Fibroblast of skin of right biceps (primary cell): Measurements from ENCODE around the gene COL24A1.
A peak's percentile ranks its signal among the peaks of the same experiment; 100 is the strongest.

ENCODE experiments used
- DNase-seq: peaks from one replicate; pipeline ENCODE4 v3.0.0-alpha.2; 2013

COL24A1 gene

DNA sequence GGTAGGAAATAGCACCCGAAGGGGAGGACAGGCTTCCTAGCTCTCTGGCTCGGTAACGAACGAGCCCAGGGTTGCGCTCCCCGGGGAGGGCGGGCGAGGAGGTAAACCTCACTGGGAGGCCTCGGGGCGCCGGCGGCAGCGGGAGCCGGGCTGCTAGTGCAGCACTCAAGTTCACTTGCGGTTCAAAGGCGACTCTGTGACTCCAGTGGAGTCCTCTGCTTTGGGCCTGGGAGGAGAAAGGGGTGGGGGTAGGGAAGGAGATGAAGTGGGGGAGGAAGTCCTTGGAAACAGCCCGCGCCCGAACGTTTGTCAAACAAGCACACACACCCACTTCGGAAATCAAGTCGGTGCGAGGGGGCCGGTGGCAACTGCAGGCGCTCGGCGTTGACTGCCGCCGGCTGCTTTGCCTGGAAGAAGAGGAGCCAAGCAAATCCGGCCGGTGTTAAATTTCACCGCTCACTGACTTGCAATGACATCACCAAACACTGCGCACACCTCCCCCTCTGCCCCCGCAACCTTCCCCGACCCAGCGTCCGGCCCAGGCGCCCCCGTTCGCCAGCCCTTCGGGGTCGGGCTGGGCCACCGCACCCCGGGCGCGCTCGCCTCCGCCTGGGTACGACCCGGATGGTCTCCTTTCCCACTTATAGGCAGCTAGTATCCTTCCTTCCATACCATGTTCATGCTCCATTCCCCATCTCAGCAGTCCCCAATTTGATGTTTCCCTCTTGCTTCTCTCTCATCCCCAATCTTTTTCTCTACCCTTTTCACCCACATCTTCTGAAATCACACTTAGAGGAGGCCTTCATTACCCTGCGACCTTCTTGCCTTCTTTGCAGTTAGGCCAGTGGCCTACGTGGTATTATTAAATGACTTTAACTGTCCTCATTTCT, at the start of gene COL24A1:
COL24A1 (minus strand) TSS at position 207 of the 890 bp plus-strand sequence. CDS start 376 bp downstream, outside the sequence.
- DNase-seq = peak; percentile 83

DNA sequence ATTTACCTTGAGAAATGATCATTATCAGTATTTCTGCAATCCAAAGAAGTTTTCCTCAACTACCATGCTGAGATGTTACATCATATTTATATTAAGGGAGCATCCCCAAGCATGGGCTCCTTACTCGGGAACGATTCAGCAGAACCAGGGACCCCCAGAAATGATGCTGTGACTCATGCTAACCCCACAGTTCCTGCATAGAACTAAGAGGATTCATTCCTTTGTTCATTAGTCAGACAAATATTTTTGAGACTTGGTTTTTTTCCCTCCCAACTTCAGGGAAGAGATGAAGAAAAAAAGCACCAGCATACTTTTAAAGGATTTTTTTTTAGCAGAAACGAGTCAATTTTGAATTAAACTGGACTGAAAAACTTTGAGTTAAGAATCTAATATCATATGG, 49.2 kb upstream of the COL24A1 start:
- DNase-seq = peak; percentile 84

DNA sequence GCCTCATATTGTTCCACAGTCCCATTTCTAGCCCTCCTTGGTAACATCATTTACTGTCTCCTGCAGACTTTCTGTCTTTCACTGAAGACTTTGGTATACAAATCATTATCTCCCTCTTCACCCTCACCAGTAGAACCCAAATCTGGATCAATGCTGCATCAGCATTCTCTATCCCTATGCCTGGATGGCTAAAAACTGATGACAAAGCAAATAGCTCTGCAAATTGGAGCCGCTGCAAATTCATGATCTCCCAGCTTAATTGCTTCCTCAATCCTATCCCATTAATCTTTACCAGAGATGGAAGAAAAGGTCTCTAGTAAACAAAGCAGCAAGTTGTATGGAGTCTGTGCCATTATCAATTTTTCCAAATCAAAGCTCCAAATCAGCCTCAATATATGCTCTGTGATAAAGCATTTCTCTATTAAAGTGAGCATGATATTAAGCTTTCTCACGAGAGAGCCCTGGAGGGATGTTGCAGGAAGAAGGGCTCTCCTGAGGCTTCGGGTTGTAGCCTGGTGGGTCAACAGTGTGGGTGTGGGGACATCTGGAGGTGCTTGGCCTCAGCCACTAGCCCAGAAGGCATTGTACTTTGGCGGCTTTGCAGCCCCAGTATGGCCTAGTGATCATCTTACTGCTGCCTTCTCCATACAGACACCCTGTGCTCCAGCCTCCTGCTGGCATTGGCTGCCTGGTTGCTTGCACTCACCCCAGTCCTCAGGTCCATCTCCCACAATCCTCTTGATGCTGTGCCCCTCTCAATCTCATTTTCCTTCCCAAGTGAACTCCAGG, 46.2 kb upstream of the COL24A1 start:
- DNase-seq = no peak

DNA sequence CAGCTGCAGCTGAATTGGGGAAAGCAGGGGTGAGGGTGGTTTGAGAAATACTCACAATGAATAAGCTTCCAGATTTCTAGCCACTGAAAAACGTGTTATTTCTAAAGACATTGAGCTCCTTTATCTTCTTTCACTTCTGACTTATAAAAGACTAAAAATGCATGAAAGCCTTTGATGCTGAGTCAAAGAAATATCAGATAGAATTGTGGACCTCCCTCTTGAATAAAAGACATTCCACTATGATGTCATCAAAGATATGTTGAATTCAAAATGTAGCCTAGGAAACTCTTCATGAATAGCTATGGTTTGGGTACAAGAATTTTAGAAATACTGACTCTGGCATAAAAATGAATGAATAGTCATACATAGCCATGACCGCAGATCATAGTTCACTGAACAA, 44.7 kb upstream of the COL24A1 start:
- peak; percentile 51 for DNase-seq

DNA sequence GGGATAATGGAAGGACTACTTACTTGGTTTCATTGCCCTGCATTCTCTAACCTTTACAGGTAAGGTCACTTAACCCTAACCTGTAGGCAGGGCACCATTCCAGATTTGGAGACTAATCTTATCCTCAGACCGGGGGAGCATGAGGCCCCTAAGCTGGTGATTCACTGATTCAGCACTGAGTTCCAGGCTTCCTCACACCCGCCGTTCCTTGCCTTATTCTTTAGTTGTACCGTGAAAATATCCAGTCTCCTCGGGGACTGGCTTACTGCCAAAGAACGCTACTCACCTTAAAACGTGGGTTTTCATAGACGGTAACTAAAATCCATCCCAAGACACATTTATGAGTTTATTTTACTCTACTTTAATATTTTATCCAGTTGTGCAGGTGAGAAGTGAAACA, 44.3 kb upstream of the COL24A1 start:
- no peak for DNase-seq

DNA sequence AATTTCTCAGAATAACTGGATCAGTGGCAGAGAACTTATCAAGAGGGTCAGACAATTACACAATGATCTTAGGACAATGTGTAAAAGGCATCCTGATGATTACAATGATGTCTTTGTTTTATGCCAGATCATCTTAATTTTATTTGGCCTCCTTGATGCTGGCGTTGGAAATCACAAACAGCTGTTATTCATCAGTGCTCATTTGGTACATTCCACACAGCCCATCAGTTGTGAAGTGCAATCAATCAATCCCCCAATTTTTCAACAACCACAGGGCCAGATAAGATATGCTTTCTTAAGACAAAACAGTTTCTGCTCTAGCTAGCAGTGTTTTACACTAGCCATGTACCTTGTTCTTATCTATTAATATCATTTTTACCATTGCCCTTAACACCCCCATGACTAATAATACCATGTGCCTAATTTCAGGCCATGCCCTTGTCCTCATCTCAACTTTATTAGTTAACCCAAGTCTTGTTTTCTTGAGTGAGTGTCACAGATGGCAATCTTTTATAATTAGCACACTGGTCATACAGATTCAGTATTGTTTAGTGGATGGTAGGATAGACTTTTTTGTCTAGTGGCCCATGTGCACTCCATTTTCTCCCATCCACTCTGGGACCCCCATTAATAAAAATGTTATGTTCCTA, 40.8 kb upstream of the COL24A1 start:
- peak; percentile 78 for DNase-seq

DNA sequence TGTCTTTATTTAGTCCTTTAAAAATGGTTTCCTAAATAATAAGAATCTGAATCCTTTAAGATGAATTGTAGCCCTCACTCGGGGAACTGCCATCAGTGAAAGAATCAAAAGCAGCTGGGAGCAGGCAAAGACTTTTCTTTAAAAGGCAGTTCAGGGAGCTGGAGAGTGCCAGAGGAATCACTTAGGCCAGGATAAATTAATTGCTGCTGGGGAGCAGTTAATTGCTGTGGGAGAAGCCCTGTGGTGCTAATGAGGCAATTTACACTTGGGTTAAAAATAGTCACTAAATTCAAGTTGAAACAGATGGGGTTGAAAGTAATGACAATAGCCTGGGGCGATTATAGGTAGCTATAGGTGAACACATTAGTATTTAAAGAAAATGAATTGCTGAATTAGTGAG, 38.7 kb upstream of the COL24A1 start:
- no peak for DNase-seq

DNA sequence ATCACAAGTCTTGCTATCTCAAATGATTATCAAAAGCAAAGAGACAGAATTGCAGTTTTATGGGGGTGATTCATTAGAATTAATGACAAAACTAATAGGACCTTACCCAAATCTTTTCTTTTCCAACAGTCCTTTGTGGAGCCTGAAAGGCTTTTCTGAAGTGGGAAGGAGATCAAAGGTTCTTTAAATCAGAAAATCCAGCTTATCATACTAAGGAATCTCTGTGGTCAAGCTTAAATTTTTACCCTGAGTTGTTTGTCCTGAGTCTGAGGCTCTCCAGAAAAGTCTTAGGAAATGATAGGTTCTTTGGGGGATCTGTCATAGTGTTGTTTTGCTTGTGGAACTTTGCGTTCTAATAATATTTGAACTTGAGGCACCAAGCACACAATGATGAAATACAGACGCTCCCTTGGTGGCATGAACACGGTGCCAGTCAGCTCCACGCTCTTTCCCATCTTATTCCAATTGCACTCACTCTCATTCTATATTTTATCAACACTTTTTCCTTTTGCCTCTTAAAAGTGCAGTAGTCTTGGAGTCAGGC, 38.0 kb upstream of the COL24A1 start:
- peak; percentile 35 for DNase-seq

DNA sequence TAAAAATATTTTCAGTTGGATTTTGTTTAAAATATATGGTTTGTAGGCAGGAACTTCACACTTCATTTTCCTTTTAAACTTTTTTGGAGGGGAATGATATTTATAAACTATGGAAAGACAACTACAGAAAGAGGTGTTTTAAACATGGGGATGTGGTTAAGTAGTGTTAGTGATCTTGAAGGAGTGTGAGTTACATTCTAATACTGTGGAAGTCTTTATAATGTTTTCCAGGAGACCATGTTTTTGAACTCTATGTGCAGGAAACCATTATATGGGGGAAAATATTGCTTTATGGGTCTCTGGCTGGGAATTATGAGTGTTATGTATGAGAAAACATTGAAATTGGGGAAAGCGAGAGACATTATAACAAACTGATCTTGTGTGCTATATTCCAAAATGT, 35.8 kb upstream of the COL24A1 start:
- no peak for DNase-seq

DNA sequence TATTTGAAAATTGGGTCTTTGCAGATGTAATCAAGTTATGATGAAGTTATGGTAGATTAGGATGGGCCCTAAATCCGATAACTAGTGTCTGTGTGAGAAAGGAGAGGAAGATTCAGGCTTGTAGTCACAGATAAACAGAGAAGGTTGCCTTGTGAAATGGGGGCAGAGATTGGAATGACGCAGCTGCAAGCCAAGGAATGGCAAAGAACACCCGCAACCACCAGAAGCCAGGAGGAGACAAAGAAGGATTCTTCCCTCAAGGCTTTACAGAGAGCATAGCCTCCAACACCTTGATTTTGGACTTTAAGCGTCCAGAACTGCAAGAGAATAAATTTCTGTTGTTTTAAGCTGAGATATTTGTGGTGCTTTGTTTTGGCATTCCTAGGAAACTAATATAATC, 35.4 kb upstream of the COL24A1 start:
- DNase-seq = no peak

DNA sequence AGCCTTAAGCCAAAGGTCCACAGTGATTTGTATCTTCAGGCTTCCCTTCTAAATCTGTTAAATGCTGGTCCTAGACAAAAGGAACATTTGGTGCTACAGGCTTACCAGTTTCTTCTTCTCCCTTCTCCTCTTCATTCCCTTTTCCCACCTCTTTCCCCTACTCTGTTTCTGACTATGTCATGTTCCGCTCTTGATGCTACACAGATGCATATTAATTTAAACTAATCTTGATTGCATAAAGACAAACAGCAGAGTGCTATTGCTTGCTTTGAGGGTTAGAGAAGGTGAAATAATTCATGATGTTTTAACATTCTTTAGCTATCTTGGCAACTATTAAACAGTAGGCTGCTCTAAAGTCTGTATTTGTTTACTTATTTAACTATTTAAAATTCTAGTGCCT, 34.3 kb upstream of the COL24A1 start:
- no peak for DNase-seq

DNA sequence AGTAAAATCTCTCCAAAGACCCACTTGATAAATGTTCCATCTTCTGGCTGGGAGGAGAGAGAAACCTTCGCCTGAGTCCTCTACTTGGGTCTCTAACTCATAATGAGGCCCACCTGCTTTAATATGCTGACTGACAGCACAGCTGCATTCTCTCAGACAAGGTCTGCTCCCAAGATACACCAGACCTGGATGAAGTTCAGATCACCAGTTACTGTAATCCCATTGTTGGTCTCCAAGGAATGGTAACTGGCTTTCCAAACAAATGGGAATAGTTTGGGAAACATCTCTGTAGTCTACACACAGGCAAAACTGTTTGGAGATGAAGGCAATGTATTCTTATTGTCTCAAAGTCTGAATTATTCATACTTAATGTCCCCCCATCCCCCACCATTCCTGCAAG, 27.9 kb upstream of the COL24A1 start:
- no peak for DNase-seq

DNA sequence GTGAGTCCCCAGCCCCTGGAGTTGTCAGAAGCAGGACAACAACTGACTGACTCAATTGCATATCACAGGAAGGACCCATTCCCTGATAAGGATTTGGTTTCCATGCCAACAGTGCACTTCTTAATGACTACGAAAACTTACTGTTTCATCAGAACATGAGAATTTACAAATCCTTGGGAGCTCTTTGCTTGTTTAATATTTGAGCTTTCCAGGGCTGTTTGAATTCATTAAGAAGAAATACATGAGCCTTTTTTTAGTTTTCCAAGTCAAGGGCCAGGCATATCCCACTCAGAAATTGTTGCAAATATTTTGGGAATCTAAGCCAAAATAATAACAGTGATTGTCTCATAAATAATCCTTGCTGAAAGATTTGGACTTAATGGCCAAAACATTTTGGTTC, 27.2 kb upstream of the COL24A1 start:
- DNase-seq = no peak

DNA sequence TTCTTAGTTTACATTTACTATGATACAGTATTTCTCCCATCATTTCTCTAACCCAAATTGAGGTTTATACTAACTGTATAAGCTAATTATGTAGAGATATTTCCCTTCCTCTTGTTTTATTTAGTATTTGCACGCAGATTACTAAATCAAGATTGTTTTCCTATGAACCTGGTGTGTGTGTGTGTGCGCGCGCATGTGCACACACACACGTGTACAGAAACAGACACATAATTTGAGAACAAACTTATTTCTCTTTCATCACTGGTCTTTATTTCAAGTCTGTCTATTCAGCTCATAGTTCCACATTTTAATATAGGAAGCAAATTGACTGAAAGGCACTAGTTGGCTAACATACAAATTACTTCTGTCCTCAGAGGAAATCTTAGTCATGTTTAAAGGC, 19.7 kb upstream of the COL24A1 start:
- DNase-seq = no peak

DNA sequence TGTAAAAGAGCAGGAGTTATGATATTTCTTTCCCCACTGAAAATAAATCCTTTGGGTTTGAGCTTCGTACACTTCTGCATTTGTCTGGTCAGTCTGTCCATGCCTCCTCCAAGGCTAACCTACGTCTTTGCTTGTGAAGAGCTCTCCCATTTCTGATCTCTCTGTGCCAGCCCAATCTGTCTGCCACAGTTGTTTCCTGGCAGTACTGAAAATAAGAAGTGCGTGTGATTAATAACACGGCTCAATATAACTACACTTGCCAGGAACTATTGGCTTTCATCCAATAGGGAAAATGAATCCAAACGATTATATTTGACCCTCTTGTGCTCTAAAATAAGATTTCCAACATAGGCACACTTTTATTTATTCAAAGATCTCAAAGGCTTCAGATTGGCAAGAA, 19.2 kb upstream of the COL24A1 start:
- DNase-seq = no peak

DNA sequence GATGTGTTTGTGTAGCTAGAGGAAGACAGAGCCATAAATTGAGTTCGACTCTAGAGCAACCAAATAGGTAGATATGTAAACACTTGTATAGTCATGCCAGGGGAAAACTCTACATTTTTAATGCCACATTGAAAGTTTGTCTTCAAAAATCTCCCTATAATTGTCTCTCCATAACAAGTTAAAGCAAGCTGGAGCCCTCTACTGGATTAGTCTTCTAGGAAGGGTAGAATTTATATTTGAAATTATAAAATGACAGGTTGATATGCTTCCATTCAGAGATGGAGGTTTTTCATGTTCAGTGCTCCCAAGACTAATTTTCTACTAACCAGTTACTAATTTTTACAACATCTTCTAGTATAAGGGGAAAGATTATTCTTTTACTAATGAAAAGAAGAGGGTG, 13.1 kb upstream of the COL24A1 start:
- no peak for DNase-seq

DNA sequence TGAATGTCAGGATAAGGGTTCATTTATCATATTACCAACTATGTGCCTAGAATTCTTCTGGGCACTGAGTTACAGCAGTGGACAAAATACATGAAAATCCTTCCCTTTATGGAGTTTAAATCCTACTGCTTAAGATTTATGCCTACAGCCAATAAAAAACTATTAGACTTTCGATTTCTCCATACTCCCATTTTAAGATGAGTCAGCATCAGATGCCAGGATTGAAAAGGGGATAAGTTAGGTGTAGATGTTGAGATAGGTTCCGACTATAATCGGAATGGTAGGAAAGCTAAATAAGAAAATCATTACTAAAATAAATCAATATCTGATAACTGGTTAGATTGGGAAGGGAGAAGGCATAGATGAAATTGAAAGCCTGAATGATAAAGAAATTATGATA, 3.2 kb upstream of the COL24A1 start:
- no peak for DNase-seq

DNA sequence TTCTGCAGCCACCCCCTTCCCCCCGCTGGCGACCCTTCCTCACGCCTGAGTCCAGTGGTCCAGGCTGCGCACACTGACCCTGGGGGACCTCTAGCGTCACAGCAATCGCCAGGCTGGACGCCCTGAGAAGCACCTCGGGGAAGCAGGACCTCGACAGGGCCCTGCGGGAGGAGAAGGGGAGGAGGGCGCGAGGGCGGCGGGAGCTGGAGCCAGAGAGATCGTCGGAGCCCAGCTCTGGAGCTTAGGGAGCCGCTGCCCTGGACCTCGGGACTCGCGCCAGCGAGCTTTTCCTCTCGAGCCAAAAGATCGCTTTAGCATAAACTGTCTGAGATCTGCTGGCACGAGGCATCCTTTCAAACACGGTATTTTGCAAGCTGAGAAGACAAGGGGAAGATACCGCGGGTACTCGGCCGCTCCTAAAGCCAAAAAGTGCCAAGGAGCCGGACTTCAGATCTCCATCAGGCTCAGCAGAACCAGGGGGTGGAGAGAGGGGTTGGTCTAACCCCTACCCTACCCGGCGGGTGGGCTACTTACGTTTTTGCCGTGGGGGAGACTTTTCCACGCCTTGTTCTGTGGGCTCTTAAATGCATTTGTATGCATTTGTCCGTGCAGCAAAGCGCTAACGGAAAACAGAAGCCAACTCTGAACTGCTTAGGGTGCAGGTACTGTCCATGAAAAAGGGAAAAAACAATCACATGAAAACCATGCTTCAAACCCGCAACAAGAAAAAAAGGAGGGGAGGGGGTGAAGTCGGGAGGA, 586 bp downstream of the COL24A1 start:
- peak; percentile 53 for DNase-seq

DNA sequence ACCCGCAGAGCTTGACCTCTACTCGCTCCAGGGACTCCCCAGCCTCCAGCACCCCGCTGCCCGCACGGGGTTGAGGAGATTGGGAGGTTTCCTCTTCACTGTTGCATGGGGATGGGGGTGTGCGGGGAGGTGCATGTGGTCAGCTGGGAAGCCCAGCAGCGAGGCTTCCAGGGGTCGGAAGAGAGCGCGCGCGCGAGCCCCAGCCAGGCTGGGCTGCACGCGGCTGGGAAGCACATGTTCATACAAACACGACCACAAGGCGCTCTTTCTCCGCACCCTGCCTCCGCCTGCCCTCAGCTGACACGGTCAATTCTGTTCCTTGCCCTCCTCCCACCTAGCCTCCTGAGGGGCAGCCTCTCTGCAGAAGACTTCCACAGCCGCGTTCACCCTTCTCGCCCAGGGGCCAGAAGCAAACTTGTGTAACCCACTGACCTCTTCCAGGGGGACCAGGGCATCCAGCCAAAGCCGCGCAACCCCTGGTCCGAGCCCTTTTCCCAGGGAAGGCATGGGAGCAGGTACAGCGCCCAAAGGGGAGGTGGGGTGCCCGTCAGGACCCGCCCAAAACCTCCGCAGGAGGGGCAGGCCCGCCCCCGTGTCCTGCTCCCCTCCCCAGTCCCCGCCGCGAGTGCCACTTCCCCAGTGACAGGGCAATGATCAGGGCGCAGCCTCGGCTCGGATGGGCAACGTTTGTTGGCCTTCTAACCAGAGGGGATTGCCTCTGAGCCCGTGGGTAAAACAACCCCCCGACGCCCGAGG, 1.3 kb downstream of the COL24A1 start:
- peak; percentile 47 for DNase-seq

DNA sequence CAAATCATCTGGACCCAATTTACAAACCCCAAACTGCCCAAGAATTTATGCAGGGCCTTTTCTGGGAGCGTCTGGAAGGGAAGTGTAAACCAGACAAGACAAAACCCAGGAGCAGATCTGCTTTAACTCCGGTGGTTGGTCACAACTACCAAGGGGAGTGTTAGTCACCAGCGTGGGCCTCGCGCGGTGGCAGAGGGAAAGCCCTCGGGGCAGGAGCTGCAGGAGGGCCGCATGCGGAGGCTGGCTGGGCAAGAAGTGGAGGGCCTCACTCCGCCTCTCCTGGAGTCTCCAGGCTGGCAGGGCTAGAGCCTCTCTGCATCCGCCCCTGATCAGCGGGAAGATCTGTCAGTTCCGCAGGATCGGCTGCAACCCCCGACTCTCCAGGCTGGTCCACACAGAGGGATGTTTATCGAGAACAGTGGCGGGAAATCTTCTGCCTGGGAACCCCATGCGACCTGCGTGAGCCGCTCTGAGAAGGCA, 2.0 kb downstream of the COL24A1 start:
- DNase-seq = peak; percentile 90

DNA sequence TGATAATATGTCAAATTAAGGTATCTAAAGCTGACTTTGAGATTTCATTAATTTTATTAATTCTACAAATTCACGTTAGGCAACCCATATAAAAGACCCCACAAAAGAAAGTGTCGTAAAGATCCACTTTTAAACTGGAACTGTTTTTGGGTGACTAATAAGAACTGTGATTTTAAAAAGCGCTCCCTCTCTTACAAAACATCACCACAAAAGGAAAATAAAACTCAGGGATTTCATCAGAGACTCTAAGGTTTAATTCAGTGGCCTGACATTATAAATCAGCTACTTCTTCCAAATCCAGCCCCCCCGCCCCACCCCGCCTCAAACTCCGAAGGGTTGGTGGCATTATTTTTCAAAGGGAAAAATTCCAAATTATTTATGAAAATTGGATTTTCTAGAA, 2.7 kb downstream of the COL24A1 start:
- peak; percentile 34 for DNase-seq

DNA sequence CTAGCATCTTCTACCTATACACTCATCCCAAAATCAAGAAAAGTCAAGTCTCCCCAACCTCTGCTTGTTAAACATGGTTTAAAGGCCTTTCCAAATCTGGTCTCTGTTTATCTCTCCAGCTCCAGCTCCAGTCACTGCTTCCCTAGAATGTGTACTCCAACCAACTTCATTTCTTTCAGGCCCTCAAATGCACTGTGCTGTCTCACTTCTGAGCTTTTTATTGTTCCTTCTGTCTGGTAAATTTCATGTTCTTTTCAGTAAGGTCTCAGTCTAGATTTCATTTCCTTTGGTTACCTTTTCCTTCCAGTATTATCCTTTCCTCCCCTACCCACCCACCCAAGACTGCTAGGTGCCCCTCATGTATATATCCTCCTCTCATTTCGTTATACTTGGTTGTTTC, 3.7 kb downstream of the COL24A1 start:
- DNase-seq = no peak
